ENCODE data around the gene CCDC187.

The CCDC187 gene

DNA sequence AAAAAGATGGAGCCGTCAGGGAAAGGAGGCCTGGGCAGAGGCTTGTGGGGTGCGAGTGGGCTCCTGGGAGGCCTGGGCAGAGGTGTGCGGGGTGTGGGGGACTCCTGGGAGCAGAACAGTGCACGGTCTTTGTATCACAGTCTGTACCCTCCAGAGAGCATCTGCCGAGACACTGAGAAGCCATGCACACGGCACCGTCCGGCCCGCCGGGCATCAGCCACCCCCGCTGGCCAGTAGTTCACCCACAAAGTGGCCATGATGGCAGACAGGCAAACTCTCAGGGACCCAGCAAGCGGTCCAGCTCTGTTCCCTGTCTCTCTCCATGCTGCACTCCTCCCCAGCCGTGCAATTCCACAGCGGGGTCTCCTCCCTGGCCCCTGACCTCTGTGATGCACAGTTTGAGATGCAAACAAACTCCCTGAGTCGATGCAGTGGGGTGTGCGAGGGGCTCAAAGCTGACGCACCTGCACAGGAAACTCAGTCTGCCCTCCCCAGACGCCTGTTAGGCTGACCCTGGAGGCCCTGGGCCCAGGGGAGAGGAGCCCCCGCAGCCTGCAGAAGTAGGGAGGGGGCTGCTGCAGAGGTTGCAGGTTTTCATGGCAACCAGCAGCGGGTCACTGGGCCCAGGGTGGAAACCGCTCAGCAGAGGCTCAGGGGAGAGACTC is 14.3 kb upstream of the CCDC187 start:
- CTCF ChIA-PET = interaction anchor here (0.5 to 1.5 kb wide), 2 partner anchors 8 to 206 kb away, joined by 4 to 5 read pairs; no protein-coding TSS in a partner anchor
- TF ChIP-seq, protein P1, sequence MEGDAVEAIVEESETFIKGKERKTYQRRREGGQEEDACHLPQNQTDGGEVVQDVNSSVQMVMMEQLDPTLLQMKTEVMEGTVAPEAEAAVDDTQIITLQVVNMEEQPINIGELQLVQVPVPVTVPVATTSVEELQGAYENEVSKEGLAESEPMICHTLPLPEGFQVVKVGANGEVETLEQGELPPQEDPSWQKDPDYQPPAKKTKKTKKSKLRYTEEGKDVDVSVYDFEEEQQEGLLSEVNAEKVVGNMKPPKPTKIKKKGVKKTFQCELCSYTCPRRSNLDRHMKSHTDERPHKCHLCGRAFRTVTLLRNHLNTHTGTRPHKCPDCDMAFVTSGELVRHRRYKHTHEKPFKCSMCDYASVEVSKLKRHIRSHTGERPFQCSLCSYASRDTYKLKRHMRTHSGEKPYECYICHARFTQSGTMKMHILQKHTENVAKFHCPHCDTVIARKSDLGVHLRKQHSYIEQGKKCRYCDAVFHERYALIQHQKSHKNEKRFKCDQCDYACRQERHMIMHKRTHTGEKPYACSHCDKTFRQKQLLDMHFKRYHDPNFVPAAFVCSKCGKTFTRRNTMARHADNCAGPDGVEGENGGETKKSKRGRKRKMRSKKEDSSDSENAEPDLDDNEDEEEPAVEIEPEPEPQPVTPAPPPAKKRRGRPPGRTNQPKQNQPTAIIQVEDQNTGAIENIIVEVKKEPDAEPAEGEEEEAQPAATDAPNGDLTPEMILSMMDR (conservative IDR thresholded peaks at IDR 0.05; ENCODE audit: low read depth) = no peak
- no peak overlapping the region for H3K27ac ChIP-seq
- no peak for DNase-seq (ENCODE audit: low spot score)
- POLR2A ChIA-PET (ENCODE audit: low non-redundant PET) = interaction anchor here (0.6 kb wide), 1 partner anchor 17 kb away, joined by 4 read pairs; no protein-coding TSS in a partner anchor

DNA sequence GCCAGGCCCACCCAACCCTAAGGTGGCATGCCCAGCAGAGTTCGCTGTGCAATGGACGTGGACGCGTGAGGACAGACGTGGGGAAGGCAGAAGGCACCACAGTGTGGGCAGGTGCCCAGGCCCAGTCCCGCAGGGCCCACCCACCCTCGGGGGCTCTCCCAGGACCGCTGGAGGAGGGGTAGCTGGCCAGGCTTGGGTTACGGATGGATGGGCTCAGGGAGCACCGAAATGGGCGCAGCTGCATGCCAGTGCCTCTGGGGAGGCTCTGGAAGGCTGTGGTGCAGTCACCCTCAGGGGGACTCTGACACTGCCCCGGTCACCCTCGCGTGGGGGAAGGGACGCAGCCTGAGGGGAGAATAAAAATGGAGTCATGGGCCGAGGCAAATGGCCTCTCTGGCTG is 13.8 kb upstream of the CCDC187 start:
- no peak for DNase-seq (ENCODE audit: low spot score)
- TF ChIP-seq, protein P1 (conservative IDR thresholded peaks at IDR 0.05; ENCODE audit: low read depth) = no peak
- ChIA-PET CTCF (interaction anchor here (0.5 to 1.5 kb wide), 2 partner anchors 8 to 206 kb away, joined by 4 to 5 read pairs; no protein-coding TSS in a partner anchor), POLR2A (ENCODE audit: low non-redundant PET) (no interaction called here)
- H3K27ac ChIP-seq = peak overlapping the region; percentile 12

DNA sequence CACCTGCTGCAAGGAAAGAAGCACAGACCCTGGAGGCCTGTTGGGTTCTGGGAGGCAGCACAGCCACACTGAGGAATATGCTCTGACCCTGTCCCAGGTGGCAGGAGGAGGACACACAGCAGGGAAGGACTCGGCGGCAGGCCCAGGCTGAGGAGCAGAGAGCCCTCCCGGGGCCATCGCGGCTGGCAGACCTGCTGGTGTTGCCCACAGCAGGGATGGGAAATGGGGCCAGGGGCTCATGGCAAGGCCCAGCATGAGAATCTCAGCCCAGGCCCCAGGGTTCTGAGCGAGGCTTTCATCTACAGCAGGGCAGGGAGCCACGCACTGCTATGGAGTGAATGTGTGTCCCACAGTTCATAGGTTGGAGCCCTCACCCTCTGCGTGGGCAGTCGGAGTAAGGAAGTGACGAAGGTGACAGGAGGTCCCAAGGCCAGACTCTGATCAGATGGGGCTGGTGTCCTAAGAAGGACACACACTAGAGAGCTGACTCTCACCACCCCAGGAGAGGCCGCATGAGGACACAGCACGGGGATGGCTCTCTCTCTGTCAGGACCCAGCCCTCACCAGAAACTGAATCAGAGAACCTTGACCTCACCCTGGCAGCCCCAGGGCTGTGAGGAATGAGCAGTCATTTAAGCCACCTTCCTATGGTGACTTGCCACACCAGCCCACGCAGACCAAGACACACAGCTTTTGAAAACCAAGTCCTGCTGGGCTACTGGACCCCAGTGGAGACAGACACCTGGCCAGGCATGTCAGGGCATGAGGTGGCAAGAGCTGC is 13.2 kb upstream of the CCDC187 start:
- DNase-seq (ENCODE audit: low spot score) = no peak
- ChIA-PET CTCF (interaction anchor here (1.5 kb wide), 1 partner anchor 9 kb away, joined by 4 read pairs; no protein-coding TSS in a partner anchor), POLR2A (ENCODE audit: low non-redundant PET) (no interaction called here)
- peak overlapping the region; percentile 12 for H3K27ac ChIP-seq
- TF ChIP-seq, protein P1 (conservative IDR thresholded peaks at IDR 0.05; ENCODE audit: low read depth) = no peak

DNA sequence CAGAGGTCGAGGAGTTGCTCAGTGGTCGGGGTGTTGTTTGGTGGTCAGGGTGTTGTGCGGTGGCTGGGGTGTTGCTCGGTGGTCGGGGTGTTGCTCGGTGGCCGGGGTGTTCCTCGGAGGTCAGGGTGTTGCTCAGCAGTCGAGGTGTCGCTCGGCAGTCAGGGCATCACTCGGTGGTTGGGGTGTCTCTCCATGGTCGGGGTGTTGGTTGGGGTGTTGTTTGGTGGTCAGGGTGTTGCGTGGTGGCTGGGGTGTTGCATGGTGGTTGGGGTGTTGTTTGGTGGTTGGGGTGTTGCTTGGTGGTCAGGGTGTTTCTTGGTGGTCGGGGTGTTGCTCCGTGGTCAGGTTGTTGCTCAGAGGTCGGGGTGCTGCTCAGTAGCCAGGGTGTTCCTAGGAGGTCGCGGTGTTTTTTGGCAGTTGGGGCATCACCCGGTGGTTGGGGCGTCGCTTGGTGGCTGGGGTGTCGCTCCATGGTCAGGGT is 12.4 kb upstream of the CCDC187 start:
- TF ChIP-seq, protein P1 (conservative IDR thresholded peaks at IDR 0.05; ENCODE audit: low read depth) = no peak
- no peak overlapping the region for H3K27ac ChIP-seq
- POLR2A ChIA-PET (ENCODE audit: low non-redundant PET) = no interaction called here
- no peak for DNase-seq (ENCODE audit: low spot score)
- CTCF ChIA-PET = no interaction called here

DNA sequence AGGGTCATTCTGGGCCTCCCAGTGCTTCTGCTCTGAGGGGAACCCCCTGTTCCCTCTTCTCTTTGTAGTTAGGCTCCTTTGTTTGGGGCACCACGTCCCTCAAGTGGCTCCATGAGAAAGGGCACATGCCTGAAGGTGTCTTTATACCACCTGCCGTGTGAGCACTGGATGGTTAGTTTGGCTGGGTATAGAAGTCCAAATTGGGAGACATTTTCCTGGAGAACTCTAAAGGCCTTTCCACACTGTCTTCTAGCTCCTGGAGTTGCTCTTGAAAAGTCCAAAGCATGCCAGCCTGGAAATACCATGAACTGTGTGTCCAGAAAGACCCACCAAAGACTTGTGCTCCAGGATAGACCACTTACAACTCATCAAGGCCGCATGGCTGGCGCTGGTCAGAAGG is 11.1 kb upstream of the CCDC187 start:
- CTCF ChIA-PET = no interaction called here
- TF ChIP-seq, protein P1 (conservative IDR thresholded peaks at IDR 0.05; ENCODE audit: low read depth) = no peak

DNA sequence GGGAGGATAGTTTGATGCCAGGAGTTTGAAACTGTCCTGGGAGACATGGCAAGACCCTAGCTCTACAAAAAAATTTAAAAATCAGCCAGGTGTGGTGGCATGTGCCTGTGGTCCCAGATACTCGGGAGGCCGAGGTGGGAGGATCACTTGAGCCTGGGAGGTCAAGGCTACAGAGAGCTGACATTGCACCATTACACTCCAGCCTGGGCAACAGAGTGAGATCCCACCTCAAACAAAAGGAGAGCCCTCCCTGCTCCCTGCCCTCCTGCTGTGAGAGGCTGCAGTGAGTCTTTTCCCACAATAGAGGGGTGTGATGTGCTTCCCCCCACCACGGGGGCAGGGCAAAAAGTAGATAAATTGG is 10.1 kb upstream of the CCDC187 start:
- TF ChIP-seq, protein P1 (conservative IDR thresholded peaks at IDR 0.05; ENCODE audit: low read depth) = no peak
- ChIA-PET POLR2A (ENCODE audit: low non-redundant PET) (no interaction called here), CTCF (no interaction called here)
- DNase-seq (ENCODE audit: low spot score) = no peak
- no peak overlapping the region for H3K27ac ChIP-seq

More for the DNA sequence above, 11.1 kb upstream of the CCDC187 start:
- no peak for DNase-seq (ENCODE audit: low spot score)
- POLR2A ChIA-PET (ENCODE audit: low non-redundant PET) = no interaction called here
- no peak overlapping the region for H3K27ac ChIP-seq
